H54 (cell line): Measurements from ENCODE around the gene SKAP1.
"Not testable (repeated sequence)": the region's sequence is repeated elsewhere in the genome, so short reads cannot be mapped to it uniquely, and the experiment has no call there.

ENCODE experiments used
- DNase-seq: peaks from one replicate; pipeline ENCODE4 v3.0.0; 2011; ENCODE audit warnings: low spot score, mixed read lengths; ENCODE audit not compliant: insufficient read length
- FAIRE-seq: peaks from 3 replicates; lab custom pipeline; 2011; peaks lifted over from hg19 to GRCh38; lab: Jason Lieb, UNC
- POLR2A ChIP-seq: IDR thresholded peaks from 2 replicates; pipeline ENCODE4 v1.6.1; 2011; ENCODE audit warnings: low read depth, mild to moderate bottlenecking, low read length

SKAP1 gene

DNA sequence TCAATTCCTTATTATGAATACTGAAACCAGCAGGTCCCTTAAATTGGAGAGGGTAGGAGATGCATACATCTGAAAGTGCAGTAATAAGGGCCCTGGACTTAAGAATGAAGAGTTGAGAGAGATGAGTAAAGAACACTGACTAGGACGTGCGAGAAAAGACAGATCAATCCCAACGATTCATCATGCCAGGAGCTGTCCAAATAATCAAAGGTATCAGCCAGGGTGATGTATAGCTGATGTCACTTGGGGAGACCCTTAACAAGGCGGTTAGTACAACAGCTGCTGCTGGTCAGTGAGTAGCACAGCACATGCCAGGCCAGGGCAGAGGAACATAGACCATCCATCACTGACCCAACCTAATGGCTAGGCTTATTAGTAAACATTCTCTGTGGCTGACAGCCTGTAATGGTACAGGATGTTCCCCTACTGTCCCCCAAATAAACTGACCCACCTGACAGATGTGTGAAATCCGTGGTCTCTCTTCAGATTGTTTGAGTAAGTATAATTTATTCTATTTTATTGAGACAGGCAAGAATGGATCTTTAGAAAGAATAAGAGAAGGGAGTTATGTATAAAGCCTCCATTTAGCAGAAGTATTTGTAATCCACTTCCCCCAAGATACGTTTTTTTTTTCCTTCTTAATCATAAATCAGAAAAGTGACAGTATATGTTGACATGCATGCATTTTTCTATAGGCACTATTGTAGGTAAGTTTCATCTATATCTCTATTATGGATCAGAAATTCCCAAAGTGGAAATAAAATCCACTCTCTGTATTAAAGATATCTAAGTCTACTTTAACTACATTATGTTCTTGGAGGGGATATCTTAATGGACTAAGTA is 204.1 kb downstream of the SKAP1 start:
- FAIRE-seq, result no peak
- no peak for DNase-seq
- no peak for TF ChIP-seq POLR2A

DNA sequence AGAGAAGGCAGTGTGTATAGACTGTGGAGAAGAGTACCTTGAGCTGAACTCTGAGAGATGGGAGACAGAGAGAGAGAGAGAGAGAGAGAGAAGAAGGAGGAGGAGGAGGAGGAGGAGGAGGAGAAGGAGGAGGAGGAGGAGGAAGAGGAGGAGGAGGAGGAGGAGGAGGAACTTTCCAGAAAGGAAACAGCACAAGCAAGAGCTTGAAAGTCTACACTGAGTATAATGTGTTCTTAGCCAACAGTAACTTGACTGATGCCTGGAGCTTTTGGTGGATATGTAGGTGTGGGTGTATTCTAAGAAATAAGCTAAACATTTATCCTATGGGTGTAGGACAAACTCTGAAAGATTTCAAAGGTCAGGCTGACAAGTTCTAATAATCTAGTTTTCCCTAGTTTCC is 206.1 kb downstream of the SKAP1 start:
- DNase-seq, result no peak
- TF ChIP-seq POLR2A, result no peak
- FAIRE-seq, result peak; percentile 52

DNA sequence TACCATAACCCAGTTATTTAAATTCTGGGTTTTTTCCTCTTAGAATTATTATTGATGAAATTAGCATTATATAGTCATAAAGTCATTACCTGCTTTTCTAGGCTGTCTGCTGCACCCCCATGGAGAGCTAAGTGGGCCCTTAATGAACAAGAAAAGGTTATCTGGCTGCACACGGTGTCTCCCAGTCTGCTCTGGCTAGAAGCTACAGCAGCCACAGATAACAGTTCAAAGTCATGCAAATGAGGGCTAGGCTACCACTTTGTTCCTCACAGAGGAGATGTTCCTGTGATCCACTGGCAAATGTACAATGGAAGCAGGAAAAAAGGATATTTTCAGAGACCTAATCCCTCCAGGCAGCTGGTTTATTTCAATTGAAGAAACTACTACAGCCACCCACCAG is 210.4 kb downstream of the SKAP1 start:
- TF ChIP-seq POLR2A, result no peak
- DNase-seq (no peak), FAIRE-seq (no peak)

DNA sequence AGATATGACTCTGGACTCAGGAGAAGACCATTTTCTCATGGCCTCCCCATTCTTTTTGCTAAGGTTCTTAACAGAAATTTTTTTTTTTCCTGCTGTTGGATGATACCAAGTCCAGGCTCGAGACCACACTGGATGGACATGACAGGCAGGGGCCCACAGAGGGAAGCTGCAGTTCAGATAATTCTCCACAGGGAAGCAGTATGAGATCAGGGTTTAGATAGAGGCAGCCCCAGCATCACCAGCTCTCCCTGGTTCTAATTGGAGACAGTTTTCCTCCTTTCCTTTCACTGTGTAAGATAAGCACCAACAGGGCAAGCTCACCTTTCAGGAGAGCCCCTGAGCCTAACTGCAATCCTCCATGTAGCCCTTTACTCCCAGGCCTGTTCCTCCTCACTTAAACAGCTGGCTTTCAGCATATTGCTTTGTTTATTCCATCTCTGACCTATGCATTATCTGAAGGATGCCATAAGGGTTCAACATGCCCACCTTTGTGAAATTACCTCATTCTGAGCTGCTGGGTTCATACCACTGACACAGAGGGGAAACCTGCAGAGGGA is 214.4 kb downstream of the SKAP1 start:
- no peak for TF ChIP-seq POLR2A
- DNase-seq, result peak; percentile 53
- FAIRE-seq, result peak; percentile 96

DNA sequence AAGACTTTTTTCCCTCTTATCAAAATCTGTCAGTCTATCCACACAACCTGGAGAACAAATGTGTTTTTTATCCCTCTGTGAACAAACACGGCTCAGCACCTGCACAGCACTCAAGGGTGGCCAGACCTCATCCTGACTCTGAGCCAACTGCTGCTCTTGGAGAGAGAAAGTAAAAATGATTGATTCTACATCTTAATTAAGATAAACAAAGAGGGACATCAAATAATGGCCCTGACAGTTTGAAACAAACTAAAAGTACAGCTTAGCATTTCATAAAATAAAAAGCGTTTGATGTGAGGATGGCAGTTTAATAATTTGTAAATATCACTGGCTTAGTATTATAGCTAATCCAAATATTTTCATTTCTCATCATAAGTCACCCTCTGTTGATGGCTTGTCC is 216.2 kb downstream of the SKAP1 start:
- no peak for TF ChIP-seq POLR2A
- FAIRE-seq, result no peak
- DNase-seq, result no peak

DNA sequence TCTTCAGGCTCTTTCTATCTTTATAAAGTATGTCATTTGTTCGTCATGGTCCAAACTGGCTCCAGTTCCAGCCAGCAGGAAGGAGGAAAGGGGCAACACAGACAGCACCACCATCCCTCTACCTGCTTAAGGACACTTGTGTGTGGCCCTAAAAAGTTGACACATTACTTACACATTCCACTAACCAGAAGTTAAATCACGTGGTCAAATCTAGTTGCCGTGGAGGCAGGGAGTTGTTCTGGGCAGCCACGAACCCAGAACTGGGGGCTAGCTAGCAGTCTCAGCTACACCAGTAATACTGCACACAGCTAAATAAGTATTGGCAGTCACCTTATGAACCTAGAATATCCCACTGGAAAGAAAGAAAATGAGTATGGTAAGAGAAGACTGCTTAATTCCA is 218.2 kb downstream of the SKAP1 start:
- FAIRE-seq (no peak), DNase-seq (no peak)
- TF ChIP-seq POLR2A, result no peak

DNA sequence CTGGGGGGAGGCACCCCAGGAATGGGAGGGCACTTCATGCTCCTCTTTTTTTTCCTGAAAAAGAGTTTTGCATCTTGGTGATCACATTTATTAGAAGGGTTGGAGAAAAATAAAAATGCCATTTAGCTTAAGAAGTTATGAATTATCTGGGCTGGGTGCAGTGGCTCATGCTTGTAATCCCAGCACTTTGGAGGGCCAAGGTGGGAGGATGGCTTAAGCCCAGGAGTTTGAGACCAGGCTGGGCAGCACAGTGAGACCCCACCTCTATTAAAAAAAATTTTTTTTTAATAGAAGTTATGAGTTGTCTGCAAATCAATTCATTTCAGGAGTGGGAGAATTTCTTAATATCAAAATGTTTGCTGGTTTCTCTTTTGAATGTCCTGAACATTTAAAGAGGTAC is 219.0 kb downstream of the SKAP1 start:
- no peak for TF ChIP-seq POLR2A
- FAIRE-seq (no peak), DNase-seq (no peak)

DNA sequence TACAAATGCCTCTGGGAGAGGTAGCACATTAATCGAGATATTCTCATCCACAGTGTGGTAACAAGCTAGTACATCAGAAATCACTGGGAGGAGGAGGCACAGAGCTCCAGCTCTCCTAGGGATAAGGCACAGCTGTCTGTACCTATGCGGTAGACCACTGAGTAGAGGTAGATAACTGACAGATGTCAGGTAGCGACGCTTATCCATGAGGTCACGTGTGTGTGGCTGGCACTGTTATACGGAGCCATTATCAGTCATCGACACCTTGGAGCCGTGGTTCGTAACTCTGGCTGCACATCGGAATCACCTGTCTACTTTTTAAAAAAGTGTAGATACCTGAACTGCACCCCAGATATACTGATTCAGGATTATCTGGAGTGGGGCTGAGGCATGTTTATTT is 220.0 kb downstream of the SKAP1 start:
- DNase-seq, result no peak
- TF ChIP-seq POLR2A, result no peak
- no peak for FAIRE-seq

DNA sequence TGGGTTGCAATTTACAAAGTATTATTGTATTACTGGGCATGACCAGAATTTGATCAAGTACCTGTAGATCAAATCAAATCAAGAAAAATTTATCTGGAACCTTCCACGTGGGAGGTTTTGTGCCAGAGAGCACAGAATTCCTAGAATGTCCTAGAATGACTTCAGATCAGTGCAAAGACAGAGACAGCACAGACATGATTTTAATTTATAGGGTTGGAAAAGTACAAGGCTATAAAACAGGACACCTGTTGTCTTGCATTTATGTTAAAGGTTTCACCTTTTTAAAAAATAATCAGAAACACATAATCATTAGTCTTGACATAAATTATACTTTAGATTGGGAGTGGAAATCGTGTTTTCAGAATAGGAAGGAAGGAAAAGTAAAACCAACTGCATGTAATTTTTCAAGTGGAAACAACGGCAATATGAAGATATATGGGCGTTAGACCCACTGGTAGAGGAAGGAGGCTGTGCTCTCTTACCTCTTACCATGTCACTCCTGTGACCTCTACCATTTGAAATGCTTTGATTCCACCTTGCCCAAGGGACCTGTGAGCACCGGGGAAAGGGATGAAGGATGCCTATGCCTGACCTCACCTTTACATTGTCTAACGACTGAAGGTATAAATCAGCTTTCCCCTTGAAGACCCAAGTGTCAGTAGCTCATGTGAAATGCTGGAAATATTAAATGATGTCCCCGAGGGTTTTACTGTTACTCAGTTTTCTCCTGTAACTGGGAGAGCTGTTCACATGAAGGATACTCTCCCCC is 222.1 kb downstream of the SKAP1 start:
- TF ChIP-seq POLR2A, result no peak
- no peak for DNase-seq
- no peak for FAIRE-seq

DNA sequence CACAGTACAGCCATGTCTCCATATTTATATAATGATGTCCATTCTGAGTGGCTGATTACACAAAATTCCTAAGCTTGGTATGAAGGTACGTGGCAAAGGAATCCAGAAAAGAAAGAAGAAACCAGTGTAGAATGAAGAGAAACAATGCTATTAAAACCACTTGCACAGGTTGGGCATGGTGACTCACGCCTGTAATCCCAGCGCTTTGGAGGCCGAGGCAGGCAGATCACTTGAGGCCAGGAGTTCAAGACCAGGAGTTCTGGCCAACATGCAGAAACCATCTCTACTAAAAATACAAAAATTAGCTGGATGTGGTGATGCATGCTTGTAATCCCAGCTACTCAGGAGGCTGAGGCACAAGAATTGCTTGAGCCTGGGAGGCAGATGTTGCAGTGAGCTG is 223.0 kb downstream of the SKAP1 start:
- not testable (repeated sequence) for DNase-seq
- peak; percentile 75 for FAIRE-seq

DNA sequence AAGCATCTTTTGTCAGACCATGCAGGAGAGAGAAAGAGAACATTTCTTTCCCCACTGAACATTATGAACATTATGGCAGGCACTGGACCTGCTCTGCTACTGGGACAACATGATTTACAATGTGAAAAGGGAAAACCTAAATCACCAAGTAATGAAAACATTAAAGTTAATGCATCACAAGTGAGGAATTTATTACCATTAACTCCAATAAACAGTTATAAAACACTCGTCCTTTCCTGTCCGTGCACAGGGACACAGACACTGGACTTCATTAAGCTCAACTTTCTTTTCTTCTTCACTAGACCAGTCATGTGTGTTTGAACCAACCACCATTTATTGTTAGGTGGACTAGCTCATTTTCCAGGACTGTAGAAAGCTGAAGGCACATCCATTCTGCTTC is 227.1 kb downstream of the SKAP1 start:
- FAIRE-seq, result peak; percentile 62
- no peak for TF ChIP-seq POLR2A
- DNase-seq, result no peak

DNA sequence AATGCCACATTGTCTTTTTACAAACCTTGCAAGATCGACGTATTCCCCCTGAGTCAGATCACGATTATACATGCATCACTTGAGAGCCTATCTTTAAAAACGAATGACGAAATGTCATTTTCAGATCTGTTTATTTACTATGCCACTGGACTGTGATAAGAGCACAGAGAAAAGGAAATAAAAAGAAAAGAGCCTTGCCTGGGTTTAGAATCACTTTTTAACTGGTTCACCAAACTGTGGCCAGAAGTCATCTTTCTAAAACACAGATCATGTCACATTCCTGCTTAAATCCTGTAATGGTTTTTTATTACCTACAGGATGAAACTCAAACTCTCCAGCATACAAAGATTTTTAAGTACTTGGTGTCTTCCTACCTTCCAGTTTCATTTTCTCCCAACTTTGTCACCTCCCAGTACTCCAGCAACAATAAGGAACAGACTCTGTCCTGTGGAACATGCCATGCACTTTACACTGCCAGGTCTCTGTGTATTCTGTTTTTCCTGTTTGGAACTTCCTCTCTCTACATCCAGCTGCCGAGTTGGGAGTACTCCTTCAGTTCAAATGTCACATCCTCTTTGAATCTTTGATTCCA is 231.0 kb downstream of the SKAP1 start:
- no peak for TF ChIP-seq POLR2A
- DNase-seq (no peak), FAIRE-seq (peak; percentile 60)

DNA sequence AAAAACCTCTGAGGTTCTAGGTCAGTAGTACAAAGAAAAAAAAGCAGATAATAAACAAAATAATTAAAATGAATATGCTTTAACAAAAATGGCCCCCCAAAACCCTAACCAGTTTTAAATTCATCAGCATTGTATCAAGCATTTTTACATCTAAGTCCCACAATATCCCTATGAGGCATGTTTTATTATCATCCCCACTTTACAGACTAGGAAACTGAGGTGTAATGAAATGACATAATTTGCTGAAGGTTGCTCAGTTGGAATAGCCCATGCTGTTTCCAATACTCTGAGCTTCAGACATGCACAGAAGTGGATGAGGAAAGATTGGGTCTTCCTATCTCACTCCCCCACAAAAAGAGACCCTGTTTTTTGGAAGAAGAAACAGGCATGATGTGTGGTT is 234.1 kb downstream of the SKAP1 start:
- TF ChIP-seq POLR2A, result no peak
- FAIRE-seq (no peak), DNase-seq (no peak)

DNA sequence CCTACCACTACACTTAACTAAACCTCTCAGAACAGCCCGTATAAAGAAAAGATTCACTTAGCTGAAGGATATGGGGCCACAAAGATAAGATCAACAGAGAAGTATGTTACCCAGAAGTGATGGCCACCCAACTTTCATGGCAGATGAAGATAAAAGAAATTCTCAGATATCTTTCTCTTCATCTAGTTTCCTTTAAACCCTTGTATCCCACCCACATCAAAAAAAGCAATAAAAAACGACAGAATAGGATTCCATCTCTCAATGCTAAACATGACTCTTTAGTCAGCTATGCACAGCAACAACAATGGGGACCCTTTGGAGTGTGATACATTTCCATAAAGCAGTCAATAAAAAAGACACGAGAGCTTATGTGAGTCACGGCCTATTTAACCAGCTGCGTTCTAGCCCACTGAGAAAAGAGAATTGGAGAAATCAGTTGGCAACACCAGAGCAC is 235.9 kb downstream of the SKAP1 start:
- peak; percentile 60 for DNase-seq
- FAIRE-seq, result peak; percentile 90

More for the DNA sequence above, 235.9 kb downstream of the SKAP1 start:
- no peak for TF ChIP-seq POLR2A
